SK-N-SH (cell line): ENCODE data around the gene EML1.

Experiments used
- CHD2 ChIP-seq: fragments of 150-350 bp; IDR thresholded peaks from 2 replicates; pipeline ENCODE4 v1.6.1; 2018; ENCODE audit warnings: low read length; ENCODE audit not compliant: partially characterized antibody
- ELF1 ChIP-seq: IDR thresholded peaks from 2 replicates; pipeline ENCODE4 v1.4.0; 2012
- EP300 ChIP-seq, 2 experiments: IDR thresholded peaks; 2 replicates each; pipeline versions ENCODE4 v1.4.0 to v1.6.1; 2012; ENCODE audit warnings: borderline replicate concordance in 1 of 2, low read depth in 1 of 2, low read length in 1 of 2
- GATA2 ChIP-seq: sonication (generic); formaldehyde crosslinking; IDR thresholded peaks from 2 replicates; pipeline ENCODE4 v1.5.0; 2020; ENCODE audit warnings: mild to moderate bottlenecking, missing genetic modification reagents
- MEF2A ChIP-seq: IDR thresholded peaks from 2 replicates; pipeline ENCODE4 v1.4.0; 2012; ENCODE audit warnings: low read depth, borderline replicate concordance
- POLR2AphosphoS5 ChIP-seq: IDR thresholded peaks from 2 replicates; pipeline ENCODE4 v1.6.1; 2012; ENCODE audit warnings: low read depth, low read length
- RAD21 ChIP-seq: IDR thresholded peaks from 2 replicates; pipeline ENCODE4 v1.6.1; 2012; ENCODE audit warnings: mild to moderate bottlenecking, low read length
- SIN3A ChIP-seq: IDR thresholded peaks from 2 replicates; pipeline ENCODE4 v1.6.1; 2012; ENCODE audit warnings: low read depth, mild to moderate bottlenecking, low read length, moderate library complexity, borderline replicate concordance
- ZBTB33 ChIP-seq: IDR thresholded peaks from 2 replicates; pipeline ENCODE4 v1.4.0; 2012; ENCODE audit warnings: low read depth, borderline replicate concordance
- TF ChIP-seq, protein P1 (sequence below): fragments of 200-600 bp; sonication (generic); IDR thresholded peaks from 2 replicates; pipeline ENCODE4 v1.6.1; 2017; ENCODE audit warnings: antibody characterized with exemption, mild to moderate bottlenecking, moderate library complexity
- TF ChIP-seq, protein P2 (sequence below): IDR thresholded peaks from 2 replicates; pipeline ENCODE4 v1.6.1; 2012; ENCODE audit warnings: mild to moderate bottlenecking, low read depth, low read length, moderate library complexity

DNA sequence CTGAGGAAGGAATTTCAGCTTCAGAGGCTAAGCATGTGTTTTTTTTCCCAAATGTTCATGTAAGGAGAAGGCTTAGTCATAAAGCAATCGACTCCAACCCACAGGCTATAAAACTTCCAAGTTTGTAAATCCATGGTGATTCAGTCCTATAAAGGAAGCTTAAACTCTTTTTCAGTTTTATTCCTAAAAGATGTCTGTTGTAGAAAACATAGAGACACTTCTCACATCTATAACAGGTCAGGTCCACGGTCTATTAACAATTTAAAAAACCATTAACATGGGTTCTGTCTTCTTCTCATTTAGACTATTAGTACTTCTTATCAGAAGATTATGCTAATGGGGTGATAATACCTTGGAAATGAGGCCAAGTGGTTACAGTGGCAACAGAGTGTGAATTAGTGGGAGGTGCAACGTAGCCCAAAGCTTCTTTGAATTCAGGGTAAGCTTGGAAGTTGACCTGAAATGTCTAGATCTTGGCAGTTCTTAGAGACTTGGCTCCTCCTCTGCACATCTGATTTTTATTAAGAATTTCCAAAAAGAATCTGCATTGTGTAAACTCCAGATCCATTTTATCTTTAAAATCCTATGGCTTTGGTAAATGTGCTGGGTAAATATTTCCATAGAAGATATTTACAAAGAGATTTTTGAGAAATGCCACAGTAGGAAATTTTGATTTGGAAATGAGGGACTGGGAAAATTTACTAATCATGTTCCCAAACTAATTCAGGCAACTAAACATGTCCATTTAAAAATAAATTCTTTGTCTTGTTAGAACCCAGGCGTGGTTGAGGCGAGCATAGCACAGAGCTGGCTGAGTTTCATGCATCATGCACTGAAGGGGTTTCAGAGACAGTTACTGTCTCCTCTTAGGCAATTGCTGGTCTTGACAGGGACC is 86.4 kb downstream of the EML1 start:
- TF ChIP-seq, protein P1, sequence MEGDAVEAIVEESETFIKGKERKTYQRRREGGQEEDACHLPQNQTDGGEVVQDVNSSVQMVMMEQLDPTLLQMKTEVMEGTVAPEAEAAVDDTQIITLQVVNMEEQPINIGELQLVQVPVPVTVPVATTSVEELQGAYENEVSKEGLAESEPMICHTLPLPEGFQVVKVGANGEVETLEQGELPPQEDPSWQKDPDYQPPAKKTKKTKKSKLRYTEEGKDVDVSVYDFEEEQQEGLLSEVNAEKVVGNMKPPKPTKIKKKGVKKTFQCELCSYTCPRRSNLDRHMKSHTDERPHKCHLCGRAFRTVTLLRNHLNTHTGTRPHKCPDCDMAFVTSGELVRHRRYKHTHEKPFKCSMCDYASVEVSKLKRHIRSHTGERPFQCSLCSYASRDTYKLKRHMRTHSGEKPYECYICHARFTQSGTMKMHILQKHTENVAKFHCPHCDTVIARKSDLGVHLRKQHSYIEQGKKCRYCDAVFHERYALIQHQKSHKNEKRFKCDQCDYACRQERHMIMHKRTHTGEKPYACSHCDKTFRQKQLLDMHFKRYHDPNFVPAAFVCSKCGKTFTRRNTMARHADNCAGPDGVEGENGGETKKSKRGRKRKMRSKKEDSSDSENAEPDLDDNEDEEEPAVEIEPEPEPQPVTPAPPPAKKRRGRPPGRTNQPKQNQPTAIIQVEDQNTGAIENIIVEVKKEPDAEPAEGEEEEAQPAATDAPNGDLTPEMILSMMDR: no peak
- no peak for TF ChIP-seq GATA2 (CRISPR knock-in tag)
- no peak for TF ChIP-seq CHD2
- no peak for TF ChIP-seq SIN3A
- no peak for TF ChIP-seq ZBTB33
- TF ChIP-seq RAD21: no peak
- 0 out of 4 replicates have a peak, but pooled peaks of 1 of the 2 experiments have one; percentile 9 for TF ChIP-seq EP300 (IDR thresholded peaks at IDR 0.05; ENCODE audit: borderline replicate concordance in 1 of 2, low read depth in 1 of 2, low read length in 1 of 2)
- TF ChIP-seq, protein P2, sequence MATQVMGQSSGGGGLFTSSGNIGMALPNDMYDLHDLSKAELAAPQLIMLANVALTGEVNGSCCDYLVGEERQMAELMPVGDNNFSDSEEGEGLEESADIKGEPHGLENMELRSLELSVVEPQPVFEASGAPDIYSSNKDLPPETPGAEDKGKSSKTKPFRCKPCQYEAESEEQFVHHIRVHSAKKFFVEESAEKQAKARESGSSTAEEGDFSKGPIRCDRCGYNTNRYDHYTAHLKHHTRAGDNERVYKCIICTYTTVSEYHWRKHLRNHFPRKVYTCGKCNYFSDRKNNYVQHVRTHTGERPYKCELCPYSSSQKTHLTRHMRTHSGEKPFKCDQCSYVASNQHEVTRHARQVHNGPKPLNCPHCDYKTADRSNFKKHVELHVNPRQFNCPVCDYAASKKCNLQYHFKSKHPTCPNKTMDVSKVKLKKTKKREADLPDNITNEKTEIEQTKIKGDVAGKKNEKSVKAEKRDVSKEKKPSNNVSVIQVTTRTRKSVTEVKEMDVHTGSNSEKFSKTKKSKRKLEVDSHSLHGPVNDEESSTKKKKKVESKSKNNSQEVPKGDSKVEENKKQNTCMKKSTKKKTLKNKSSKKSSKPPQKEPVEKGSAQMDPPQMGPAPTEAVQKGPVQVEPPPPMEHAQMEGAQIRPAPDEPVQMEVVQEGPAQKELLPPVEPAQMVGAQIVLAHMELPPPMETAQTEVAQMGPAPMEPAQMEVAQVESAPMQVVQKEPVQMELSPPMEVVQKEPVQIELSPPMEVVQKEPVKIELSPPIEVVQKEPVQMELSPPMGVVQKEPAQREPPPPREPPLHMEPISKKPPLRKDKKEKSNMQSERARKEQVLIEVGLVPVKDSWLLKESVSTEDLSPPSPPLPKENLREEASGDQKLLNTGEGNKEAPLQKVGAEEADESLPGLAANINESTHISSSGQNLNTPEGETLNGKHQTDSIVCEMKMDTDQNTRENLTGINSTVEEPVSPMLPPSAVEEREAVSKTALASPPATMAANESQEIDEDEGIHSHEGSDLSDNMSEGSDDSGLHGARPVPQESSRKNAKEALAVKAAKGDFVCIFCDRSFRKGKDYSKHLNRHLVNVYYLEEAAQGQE: no peak
- TF ChIP-seq ELF1: no peak
- no peak for TF ChIP-seq MEF2A
- no peak for TF ChIP-seq POLR2AphosphoS5
